GM21447 (cell line): ENCODE measurements around the gene ZNF571.
A peak's percentile ranks its signal among the peaks of the same experiment; 100 is the strongest.

Source experiments
- ATAC-seq: cut with Tn5 transposase; IDR thresholded peaks from one replicate; pipeline ENCODE4 v1.9.1; 2021; ENCODE audit not compliant: unreplicated experiment

ZNF571 gene

GRCh38 chr19:37594304-37594981 is at the start of gene ZNF571, which contains the start of gene ZNF540:
Gene ZNF571 (minus strand): TSS chr19:37594792. CDS start chr19:37586676, 8,116 bp downstream.
Gene ZNF540 (plus strand): TSS chr19:37594876. CDS start chr19:37598448, 3,572 bp downstream.
- peak; percentile 93 for ATAC-seq

GRCh38 chr19:37635076-37636056 is 40.8 kb upstream of the ZNF571 start:
- no peak for ATAC-seq

GRCh38 chr19:37594982-37595382 is 390 bp upstream of the ZNF571 start:
- peak; percentile 40 for ATAC-seq

- ATAC-seq, result peak; percentile 23
These were observed 642 bp downstream of the ZNF571 start for GRCh38 chr19:37593996-37594303.

- ATAC-seq, result no peak
These were observed 11.3 kb downstream of the ZNF571 start for GRCh38 chr19:37583340-37583739.

GRCh38 chr19:37572203-37572602 is 22.4 kb downstream of the ZNF571 start:
- no peak for ATAC-seq

- ATAC-seq, result no peak
These were observed 29.3 kb downstream of the ZNF571 start for GRCh38 chr19:37565370-37565669.

GRCh38 chr19:37564624-37565369 is 29.8 kb downstream of the ZNF571 start:
- no peak for ATAC-seq

GRCh38 chr19:37563518-37563917 is 31.1 kb downstream of the ZNF571 start:
- ATAC-seq, result no peak

- ATAC-seq, result no peak
These were observed 43.2 kb downstream of the ZNF571 start for GRCh38 chr19:37551129-37551993.

GRCh38 chr19:37537391-37537947 is 57.1 kb downstream of the ZNF571 start:
- no peak for ATAC-seq

GRCh38 chr19:37519890-37520289 is 74.7 kb downstream of the ZNF571 start:
- ATAC-seq, result no peak
